HG02852 (cell line): ENCODE data around the gene RER1.

Source experiments
- ATAC-seq: cut with Tn5 transposase; IDR thresholded peaks from one replicate; pipeline ENCODE4 v1.9.1; 2021; ENCODE audit warnings: mild to moderate bottlenecking, moderate library complexity; ENCODE audit not compliant: unreplicated experiment

The RER1 gene

GRCh38 chr1:2405588-2406295, 14.1 kb downstream of the RER1 start:
- no peak for ATAC-seq

DNA sequence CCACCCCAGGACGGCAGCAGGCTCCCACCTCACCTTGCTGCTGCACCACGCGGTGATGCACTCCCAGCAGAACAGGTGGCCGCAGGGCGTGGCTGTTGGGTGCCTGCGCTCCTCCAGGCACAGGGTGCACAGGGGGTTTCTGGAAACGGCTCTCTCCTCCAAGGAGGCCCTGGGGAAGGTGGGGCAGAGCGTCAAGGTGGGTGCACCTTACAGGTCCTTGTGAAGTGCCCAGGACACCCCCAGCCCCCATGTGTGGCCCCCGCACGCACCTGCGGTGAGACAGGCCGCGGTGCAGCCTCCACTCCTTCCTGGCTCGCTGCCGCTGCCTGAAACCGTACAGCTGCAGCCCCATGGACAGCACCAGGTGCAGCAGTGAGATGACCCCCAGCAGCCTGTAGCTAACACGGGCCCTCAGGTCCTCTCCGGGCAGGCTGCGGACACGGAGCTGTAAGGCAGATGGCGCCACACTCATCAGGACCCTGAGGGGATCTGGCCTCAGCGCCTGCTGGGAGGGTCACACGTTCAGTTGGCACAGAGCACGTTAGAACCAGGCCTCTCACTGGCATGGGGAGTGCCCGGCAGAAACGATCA, 14.9 kb downstream of the RER1 start:
- ATAC-seq: no peak

DNA sequence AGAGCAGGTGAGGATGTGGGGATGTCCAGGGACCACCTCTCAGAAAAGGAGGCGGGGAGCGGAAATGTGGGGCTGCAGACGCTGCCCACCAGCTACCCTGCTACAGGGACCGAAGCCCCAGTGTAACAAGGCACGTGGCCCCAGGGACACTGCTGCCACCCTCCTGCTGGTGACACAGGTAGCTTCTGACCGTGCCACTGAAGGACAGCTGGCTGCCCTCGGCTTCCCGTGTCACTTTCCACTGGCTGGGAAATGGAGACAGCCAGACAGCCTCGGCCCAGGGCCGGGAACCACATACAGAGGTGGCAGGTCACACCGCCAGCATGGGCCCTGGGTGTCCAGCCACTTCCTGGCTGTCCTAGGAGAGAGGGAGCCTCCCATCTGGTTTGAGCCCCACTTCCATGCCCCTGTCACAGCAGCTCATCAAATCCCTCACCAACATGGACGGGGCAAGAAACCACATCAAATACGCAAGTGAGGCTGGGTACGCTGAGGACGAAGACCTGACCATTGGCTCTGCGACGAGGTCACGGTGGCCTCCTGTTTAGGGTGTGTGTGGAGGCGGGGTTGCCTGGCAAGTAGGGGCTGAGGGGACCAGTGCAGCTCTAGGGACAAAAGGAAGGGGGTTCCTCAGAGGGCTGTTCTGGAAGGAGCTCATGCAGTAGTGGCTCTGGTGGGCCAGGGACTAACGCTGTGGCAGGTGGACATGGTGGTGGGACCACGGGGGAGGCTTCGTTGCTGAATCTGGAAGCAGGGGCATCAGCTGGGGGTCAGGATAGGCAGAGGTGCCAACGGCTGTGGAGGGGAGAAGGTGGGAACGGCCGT, 15.7 kb downstream of the RER1 start:
- no peak for ATAC-seq

GRCh38 chr1:2407991-2408275, 16.3 kb downstream of the RER1 start:
- ATAC-seq: no peak

DNA sequence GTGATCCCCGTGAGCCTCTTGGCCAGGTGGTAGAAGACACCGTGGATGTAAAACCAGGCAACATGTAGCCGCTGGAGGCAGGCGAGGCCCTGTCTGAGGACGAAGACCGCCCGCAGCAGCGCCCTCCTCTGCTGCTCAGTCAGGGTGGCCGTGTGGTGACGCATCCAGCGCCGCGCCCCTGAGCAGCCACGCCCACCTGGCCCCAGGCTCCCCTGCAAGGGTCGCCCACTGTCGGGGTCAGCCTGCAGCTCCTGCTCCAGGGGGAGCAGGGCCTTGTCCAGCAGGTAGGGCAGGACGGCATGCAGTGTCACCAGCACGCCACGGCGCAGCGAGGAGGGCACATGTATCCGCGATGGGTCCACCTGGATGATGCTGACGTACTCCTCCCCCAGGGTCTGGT, 16.8 kb downstream of the RER1 start:
- ATAC-seq: no peak

GRCh38 chr1:2408859-2409276, 17.2 kb downstream of the RER1 start:
- no peak for ATAC-seq

DNA sequence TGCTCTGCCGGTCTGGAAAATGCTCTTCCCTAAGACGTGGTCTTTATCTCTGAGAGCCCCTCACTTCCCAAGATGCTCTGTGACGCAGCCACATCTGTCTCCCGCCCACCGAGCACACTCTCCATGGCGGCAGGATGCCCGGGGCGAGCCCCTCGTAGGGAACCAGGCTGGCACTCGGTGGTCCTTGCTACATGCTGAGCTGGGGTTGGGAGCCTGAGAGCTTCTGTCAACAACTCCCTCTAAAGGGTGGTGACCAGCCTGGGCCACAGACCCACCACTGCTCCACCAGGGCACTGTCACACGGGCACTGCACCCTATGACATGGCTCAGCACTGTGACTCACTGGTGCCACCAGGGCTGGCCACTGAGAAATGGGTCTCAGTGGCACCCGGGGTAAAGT, 18.1 kb downstream of the RER1 start:
- ATAC-seq: no peak

DNA sequence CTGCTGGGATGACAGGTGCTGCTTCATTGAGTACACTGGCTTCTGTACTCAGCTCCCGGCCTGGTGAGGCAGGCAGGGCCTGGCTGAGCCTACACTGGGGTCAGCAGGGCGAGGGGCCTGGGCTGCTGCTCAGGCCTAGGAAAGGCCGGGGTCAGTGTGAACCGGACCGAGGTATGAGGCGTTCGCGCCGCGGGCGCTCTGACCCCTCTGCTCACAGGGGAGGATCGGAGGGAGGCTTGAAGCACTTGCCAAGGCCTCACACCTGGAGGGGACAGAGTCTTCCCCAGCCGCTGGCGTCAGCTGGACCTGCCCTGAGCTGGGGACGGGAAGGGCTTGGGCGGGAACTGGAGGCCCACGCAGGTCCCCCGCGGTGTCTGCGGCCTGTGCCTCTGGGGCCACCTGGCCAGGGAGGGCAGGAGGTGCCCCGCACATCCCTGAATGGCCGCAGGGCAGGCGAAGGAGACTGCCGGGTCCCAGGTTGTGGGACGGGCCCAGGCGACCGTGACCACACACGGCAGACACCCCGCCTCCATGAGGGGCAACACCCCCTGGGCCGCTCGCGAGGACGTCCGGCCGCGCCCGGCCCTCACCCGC, 20.3 kb downstream of the RER1 start:
- ATAC-seq: peak; percentile 23

DNA sequence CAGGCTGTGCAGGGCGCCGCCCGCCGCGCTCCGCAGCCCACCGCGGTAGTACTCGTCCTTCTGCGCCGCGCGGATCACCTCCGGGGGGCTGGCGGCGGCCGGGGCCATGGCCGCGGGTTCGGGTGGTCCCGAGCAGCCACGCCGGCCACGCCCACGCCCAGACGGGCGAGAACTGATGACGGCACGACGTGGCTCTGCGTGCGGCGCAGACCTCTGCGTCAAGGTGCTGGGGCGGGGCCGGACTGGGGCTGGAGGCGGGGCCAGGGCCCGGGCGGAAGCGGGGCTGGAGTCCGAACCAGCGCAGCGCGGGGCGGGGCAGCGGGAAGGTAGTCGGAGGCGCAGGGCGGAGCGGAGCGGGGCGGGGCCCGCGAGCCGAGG, 20.7 kb downstream of the RER1 start, which contains the start of gene PEX10:
Gene PEX10 (minus strand): TSS at position 170 of the 378 bp plus-strand sequence. CDS start 62 bp downstream, at position 108.
- peak; percentile 76 for ATAC-seq

DNA sequence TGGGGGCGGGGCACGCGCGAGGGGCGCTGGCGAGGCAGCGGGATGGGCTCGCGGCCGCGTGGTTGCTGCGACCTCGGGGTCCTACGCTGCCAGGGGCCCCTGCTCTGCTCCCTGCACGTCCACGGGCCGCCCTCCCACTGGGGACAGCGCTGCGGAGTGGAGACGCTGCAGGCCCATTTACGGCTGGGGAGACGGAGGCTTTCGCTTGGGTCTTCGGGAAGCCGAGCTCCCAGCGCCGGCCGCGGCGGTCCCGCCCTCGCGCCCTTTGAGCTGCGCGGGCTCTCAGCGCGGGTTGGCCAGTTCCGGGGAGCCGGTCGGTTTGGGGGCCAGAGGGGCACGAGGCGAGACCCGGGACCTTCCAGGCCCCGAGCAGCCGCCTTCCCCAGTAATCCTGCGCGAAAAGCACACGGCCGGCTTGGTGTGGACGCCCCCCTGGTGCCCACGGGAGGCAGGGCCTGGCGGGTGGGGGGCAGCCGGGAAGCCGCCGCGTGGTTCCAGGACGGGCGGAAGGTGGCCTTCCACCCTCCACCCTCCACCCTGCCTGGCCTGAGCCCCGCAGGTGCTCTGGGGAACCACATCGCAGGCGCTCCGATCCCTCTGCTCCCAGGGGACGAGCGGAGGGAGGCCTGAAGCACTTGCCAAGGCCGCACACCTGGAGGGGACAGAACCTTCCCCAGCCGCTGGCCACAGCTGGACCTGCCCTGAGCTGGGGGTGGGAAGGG, 21.3 kb downstream of the RER1 start:
- peak; percentile 16 for ATAC-seq

DNA sequence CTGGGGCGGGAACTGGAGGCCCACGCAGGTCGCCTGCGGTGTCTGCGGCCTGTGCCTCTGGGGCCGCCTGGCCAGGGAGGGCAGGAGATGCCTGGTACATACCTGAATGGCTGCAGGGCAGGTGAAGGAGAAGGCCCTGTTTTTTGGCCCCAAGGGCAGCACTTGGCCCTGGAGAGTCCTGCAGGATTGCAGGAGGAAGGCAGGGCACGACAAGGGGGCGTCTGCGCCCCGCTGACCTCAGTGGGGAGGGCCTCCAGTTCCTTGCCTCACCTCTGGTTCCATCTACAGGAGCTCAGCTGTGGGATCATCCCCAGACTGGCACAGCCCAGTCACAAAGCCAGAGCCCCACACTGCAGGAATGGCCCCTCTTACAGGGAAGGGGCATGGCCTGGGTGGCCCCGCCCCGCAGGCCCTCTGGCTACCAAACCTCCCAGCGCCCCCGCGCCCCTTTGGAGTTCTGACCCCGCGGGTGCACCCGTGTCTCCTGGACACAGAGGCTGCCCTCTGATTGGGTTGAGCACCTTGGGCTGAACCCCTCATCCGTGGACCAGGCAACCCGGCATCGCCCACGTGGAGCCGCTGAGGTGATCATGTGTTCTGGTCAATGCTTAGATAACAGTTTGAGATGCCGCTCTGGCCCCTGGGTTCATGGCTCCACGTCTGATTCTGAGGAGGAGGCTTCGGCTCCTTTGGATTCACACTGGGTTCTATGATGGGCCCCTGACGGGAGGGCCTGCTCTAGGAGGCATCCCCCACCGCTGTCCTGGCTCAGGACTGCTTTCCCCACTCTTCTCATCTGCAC, 22.1 kb downstream of the RER1 start:
- no peak for ATAC-seq

DNA sequence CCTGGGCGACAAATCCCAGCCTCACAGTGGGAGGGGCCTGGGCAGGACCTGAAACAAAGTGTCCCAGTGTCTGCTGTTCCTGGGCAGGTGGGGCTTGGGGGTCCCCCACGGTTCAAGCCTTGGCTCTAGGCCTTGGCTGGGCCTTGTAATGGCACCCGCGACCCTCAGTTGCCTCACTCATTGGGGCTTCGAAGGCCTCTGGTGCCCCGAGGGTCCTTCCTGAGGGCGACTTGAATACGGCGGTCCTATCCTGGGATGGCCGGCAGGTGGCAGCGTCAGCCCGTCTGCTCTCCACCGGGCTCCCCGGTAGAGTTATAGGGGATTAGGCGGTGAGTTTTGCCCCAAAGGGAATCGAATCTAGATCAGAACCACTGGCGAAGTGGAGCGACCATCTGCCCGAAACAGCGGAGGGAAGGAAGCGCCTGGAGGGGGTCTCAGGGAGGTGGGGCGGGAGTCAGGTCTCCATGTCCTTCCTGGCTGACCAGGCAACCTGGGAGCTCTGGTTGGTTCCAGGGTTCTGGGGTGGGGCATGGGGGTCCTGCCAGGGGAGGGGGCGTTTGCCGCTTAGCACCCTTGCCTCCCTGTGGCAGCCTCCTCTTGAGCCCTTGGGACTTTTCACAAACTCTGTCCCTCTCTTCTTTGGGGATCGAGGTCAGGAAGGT, 22.8 kb downstream of the RER1 start:
- ATAC-seq: no peak

DNA sequence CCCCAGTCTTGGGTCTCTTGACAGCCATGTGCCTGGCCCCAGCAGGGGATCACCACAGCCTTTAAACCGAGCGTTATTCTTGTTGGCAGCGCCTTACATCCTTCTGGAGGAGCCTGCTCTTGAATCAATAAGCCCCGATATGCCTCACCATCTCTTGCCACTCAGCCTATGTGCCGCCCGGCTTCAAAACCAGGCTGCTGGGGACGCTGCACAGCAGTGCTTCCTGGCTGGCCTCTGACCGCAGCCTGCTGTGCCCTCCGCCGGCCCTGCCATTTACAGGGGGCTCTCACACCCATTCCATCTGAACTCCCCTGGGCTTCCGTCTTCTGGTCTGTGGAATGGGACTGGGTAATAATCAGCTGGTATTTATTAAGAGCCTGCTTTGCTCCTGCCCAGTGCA, 23.7 kb downstream of the RER1 start:
- no peak for ATAC-seq

- ATAC-seq: no peak
These were observed 24.2 kb downstream of the RER1 start for GRCh38 chr1:2415801-2416208.

- no peak for ATAC-seq
These were observed 24.8 kb downstream of the RER1 start for GRCh38 chr1:2416403-2416802.

DNA sequence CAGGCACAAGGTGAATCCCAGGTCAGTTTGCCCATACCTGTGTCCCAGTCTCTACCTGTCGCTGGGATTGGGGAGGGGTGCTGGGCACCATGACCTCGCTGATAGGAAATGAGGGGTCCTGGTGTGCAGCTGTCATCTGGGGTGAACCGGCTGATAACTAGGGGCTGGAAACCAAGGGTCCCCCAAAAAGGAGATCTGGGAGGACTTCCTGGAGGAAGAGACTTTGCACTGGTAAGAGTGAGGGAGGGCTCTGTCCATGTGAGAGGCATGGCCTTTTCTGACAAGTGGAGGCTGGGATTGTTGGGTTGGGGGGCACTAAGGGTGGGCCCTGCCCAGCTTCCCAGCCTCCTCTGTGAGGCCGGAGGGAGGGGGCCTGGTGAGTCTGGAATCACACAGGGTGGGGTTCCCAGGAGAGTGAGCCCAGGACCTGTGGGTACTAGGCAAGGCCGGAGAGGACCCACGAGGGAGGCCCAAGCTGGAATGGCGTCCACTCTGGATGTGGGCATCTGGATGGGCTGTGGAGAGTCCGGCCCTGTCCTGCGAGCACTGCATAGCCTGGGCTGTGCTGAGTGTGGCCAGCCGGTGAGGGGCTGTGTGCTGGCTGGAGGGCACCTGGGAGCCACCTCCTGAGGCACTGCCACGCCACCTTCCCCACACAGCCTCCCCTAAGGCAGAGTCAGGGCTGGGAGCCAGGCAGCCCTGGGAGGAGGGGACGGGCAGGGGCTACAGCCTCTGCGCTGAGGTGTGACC, 25.6 kb downstream of the RER1 start:
- no peak for ATAC-seq

- ATAC-seq: no peak
These were observed 26.2 kb downstream of the RER1 start for GRCh38 chr1:2417833-2418225.

GRCh38 chr1:2418791-2419320, 27.2 kb downstream of the RER1 start:
- ATAC-seq: no peak

- no peak for ATAC-seq
These were observed 27.8 kb downstream of the RER1 start for GRCh38 chr1:2419416-2419815.
